A549 treated with GW870086 at 1 μM for 4 hours (cell line): ENCODE results near the gene KMT2D. TPM values are rescaled to one million over a fixed set of nuclear protein-coding genes. Genes with fewer than 3 reads are reported as not detected.

ENCODE experiments used
- total RNA-seq: library from RNA; stranded (reverse); fragments of 200-300 nt; extraction: Qiagen RNA extraction; gene quantifications from 5 replicates; pipeline ENCODE4 v1.2.3, GENCODE V29; 2022; ENCODE audit warnings: low read depth

The KMT2D gene, protein sequence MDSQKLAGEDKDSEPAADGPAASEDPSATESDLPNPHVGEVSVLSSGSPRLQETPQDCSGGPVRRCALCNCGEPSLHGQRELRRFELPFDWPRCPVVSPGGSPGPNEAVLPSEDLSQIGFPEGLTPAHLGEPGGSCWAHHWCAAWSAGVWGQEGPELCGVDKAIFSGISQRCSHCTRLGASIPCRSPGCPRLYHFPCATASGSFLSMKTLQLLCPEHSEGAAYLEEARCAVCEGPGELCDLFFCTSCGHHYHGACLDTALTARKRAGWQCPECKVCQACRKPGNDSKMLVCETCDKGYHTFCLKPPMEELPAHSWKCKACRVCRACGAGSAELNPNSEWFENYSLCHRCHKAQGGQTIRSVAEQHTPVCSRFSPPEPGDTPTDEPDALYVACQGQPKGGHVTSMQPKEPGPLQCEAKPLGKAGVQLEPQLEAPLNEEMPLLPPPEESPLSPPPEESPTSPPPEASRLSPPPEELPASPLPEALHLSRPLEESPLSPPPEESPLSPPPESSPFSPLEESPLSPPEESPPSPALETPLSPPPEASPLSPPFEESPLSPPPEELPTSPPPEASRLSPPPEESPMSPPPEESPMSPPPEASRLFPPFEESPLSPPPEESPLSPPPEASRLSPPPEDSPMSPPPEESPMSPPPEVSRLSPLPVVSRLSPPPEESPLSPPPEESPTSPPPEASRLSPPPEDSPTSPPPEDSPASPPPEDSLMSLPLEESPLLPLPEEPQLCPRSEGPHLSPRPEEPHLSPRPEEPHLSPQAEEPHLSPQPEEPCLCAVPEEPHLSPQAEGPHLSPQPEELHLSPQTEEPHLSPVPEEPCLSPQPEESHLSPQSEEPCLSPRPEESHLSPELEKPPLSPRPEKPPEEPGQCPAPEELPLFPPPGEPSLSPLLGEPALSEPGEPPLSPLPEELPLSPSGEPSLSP (N-terminal part only)
- 29.9 to 39.0 TPM (median 36.8 TPM) in 5 replicates for total RNA-seq

GRCh38 chr12:49060237-49061156, at the start of gene KMT2D:
KMT2D (minus strand) TSS chr12:49060794; CDS start chr12:49055324, 5,470 bp downstream.

DNA sequence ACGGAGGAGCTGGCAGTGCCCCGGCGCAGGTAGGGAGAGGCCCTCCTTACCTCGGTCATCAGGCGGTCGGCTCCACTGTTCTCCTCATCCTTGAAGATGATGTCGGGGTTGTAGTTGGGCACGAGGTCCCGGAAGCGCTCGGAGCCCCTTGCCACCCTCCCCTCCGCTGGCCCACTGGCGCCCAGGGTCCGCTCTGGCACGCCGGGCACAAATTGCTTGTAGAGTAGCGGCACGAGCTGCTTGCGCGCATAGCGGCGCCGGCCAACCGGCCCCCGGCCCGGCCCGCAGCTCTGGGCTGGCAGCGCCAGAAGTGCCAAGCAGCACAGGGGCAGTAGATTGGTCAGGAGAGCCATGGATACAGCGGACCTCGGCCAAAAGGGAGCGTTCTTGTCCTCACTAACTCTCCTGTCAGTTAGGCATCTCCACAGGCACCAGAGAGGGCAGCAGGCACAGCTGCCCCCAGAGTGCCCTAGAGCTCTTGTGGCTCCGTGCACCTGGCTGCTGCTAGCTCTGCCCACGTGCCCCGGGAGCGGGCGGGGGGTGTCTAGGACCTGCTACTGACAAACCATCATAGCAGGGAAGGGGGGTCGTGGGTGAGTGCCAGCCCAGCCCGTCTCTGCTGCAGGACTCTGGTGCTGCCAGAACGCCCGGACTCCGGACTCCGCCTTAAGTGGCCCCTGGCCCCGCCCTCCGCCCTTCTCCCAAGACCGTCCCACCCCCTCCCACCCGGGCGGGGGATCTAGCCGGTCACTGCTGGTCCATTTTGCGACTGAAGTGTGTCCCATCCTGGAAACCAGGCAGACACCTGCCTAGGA, 33.8 kb upstream of the KMT2D start, which contains the start of gene DHH:
DHH (minus strand) TSS at position 642 of the 815 bp plus-strand sequence; CDS start at position 353, 289 bp downstream.

GRCh38 chr12:49069507-49070346, 9.1 kb upstream of the KMT2D start, which contains the start of gene RHEBL1:
RHEBL1 (minus strand) TSS chr12:49069979; CDS start chr12:49069785, 194 bp downstream.

DNA sequence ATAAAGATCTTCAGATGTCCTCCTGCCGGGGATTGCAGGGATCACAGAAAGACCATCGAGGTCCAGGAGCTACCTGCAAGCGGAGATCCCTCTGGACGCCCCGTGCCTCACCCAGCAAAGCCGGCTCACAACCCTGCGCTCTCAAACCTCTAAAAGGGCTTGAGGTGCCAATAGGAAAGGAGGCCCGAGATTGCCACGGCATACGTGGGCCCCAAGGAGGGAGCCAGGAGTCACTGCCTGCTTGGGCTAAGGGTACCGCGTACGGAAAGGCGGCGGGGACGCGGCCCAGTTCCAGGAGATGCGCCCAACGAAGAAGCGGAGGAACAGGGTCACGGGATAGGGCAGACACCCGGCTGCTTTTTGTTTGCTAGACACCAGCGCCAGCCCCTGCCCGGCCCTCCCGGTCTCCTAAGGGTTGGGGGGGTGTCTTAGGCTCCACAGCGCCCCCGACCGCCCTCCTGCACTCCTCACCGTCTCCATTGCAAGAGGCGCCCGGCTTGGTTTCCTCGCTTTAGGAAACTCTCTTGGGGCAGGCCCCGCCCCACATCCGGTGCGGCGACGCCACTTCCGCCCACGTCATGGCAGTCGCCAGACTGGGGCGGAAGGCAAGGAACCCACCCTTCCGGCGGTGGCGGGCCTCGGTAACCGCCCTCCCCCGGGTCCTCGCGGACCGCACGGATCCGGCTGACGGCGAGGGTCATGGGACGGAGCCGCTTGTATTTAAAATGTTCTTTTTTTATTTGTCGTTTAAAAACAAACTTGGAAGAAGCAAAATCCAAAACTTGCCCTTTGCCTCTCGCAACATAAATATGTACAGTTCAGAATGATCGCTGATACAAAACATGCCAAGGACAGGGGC, 42.1 kb downstream of the KMT2D start, which contains the start of gene PRKAG1:
PRKAG1 (minus strand) TSS at position 516 of the 859 bp plus-strand sequence; CDS start at position 480, 36 bp downstream.

Other genes starting within 250 kb of the KMT2D start
- gene CACNB3, start 242.3 kb downstream of the KMT2D start, total RNA-seq = 30.6 to 48.3 TPM (median 34.2 TPM) in 5 replicates
- 71.7 to 79.1 TPM (median 78.2 TPM) in 5 replicates for gene DDX23, start 208.6 kb downstream of the KMT2D start, total RNA-seq
- gene RND1, start 194.9 kb downstream of the KMT2D start, total RNA-seq = 4.3 to 9.8 TPM (median 8.0 TPM) in 5 replicates
- gene FKBP11, start 135.3 kb downstream of the KMT2D start, total RNA-seq = 49.5 to 64.1 TPM (median 58.9 TPM) in 5 replicates
- gene ARF3, start 103.3 kb downstream of the KMT2D start, total RNA-seq = 103 to 164 TPM (median 149 TPM) in 5 replicates
- 1.5 to 2.5 TPM (median 2.1 TPM) in 5 replicates for gene WNT10B, start 89.1 kb downstream of the KMT2D start, total RNA-seq
- 0.24 TPM in 1 of 5 replicates, not detected in the others for gene WNT1, start 82.5 kb downstream of the KMT2D start, total RNA-seq
- gene DDN, start 61.4 kb downstream of the KMT2D start, total RNA-seq = 0.48 to 0.78 TPM (median 0.74 TPM) in 5 replicates
- 38.1 to 44.3 TPM (median 40.4 TPM) in 5 replicates for gene PRKAG1, start 42.0 kb downstream of the KMT2D start, total RNA-seq
- gene RHEBL1, start 9.2 kb upstream of the KMT2D start, total RNA-seq = 3.4 to 4.9 TPM (median 4.2 TPM) in 5 replicates
- 0.03 TPM in 1 of 5 replicates, not detected in the others for gene DHH, start 34.0 kb upstream of the KMT2D start, total RNA-seq
- gene LMBR1L, start 50.1 kb upstream of the KMT2D start, total RNA-seq = 11.9 to 19.3 TPM (median 15.0 TPM) in 5 replicates
- gene TUBA1B, start 70.6 kb upstream of the KMT2D start, total RNA-seq = 2,278 to 2,452 TPM (median 2,334 TPM) in 5 replicates
- gene TUBA1A, start 128.3 kb upstream of the KMT2D start, total RNA-seq = 177 to 211 TPM (median 198 TPM) in 5 replicates
- 1,619 to 2,061 TPM (median 1,698 TPM) in 5 replicates for gene TUBA1C, start 204.3 kb upstream of the KMT2D start, total RNA-seq
- 1.6 to 2.1 TPM (median 2.0 TPM) in 5 replicates for gene PRPH, start 234.4 kb upstream of the KMT2D start, total RNA-seq